Muscle layer of colon (tissue), 2 donors: Measurements from ENCODE around the gene LAMB1.

ENCODE experiments used
- H3K27ac ChIP-seq: one replicate; pipeline ENCODE4 v1.7.0; 2013; ENCODE audit warnings: low read depth, mild to moderate bottlenecking, low read length, moderate library complexity
- H3K27me3 ChIP-seq, 2 donors: one replicate each; pipeline ENCODE4 v1.7.0; 2013; ENCODE audit warnings: low read length in 2 of 2, mild to moderate bottlenecking in 2 of 2; ENCODE audit not compliant: insufficient read depth in 2 of 2, control insufficient read depth in 1 of 2
- H3K36me3 ChIP-seq: one replicate; pipeline ENCODE4 v1.7.0; 2013; ENCODE audit warnings: mild to moderate bottlenecking, low read length; ENCODE audit not compliant: insufficient read depth
- H3K4me1 ChIP-seq: one replicate; pipeline ENCODE4 v1.7.0; 2013; ENCODE audit warnings: mild to moderate bottlenecking, low read length; ENCODE audit not compliant: insufficient read depth
- H3K4me3 ChIP-seq, 2 donors: one replicate each; pipeline ENCODE4 v1.7.0; 2013; ENCODE audit warnings: low read length in 2 of 2, low read depth in 1 of 2, mild to moderate bottlenecking in 1 of 2, moderate library complexity in 1 of 2
- H3K9ac ChIP-seq: one replicate; pipeline ENCODE4 v1.7.0; 2013; ENCODE audit warnings: low read length
- H3K9me3 ChIP-seq: one replicate; pipeline ENCODE4 v1.7.0; 2013; ENCODE audit warnings: mild to moderate bottlenecking, low read length
- donor health status: abdominal sarcoma.
- donor health status: Adenocarcinoma of cecum.

Gene LAMB1

DNA sequence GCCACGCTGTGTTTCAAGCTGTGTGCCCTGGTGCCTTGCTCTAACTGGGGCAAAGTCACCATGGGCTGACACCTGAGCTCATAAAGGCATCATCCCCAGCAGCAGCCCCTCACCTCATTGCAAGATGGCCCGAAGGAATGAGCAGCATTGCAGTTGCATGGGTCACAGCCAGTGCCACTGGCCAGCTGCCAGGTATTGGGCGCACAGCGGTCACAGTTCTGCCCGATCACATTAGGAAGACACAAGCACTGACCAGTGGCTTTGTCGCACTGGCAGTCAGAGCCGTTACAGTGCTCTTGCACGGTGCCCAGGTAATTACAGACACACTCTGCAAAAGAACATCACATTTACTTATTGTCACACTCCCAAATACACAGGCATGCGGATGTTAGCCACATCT is 51.1 kb downstream of the LAMB1 start:
- Histone ChIP-seq H3K4me3 (no peak overlapping the region), H3K27ac (peak overlapping the region; percentile 50), H3K4me1 (peaks cover 38% of the 10 kb centered on the region), H3K27me3 (no peaks in the 10 kb centered on the region), H3K9ac (no peak overlapping the region), H3K36me3 (peaks cover 60% of the 10 kb centered on the region), H3K9me3 (no peaks in the 10 kb centered on the region)

DNA sequence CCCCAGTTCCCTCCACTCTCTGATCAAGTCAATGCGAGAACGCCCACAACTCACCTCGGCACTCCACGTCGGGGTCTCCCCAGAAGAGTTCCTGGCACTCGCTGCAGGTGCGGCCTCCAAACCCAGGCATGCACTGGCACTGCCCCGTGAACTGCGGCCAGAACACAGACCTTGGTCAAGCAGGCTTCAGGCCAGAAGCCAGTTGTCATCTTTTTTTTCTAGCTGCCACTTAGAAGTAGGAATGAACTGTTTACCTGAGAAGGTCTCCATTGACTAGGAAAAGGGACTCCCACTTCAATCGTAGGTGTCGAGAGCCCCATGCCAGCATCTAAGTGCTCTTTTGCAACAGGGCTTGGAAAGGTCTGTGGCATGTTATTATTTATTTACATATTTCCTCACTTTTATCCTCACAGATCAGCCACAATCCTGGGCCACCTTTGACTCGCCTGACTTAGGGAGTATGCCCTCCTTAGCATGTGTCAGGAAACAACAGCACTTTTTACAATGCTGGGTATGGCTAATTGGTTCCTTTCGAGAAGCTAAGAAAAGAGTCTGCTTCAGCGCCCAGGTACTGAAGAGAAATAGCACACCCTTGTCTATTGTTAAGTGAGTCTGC is 51.7 kb downstream of the LAMB1 start:
- Histone ChIP-seq H3K4me1 (peaks cover 39% of the 10 kb centered on the region), H3K36me3 (peaks cover 57% of the 10 kb centered on the region), H3K9ac (no peak overlapping the region), H3K4me3 (no peak overlapping the region), H3K9me3 (no peaks in the 10 kb centered on the region), H3K27ac (peak overlapping the region; percentile 49), H3K27me3 (no peaks in the 10 kb centered on the region)

DNA sequence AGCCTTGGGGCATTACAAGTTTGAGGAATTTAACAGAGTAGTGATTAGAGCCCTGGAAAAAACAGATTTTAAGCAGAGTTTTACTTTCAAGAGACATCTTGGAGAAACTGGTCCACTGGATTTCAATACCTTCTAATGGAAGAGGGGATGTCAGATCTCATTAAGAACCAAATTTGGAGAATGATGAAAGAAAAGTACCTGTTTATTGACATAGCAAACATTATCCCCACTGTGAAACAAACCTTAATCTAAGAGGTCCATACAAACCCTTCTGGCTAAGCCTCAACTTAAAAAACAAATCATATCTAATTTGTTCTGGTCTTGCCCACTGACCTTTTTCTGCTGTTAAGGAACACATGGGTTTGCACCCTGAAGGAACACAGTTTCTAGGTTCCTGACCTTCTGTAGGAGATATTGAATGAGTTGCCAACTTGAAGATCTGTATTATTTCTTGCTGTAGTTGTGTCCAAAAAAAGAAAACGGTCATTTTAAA is 53.5 kb downstream of the LAMB1 start:
- peaks cover 48% of the 10 kb centered on the region for H3K4me1 ChIP-seq
- no peaks in the 10 kb centered on the region for H3K27me3 ChIP-seq
- peaks cover 61% of the 10 kb centered on the region for H3K36me3 ChIP-seq
- H3K4me3 ChIP-seq = no peak overlapping the region
- no peak overlapping the region for H3K27ac ChIP-seq
- H3K9me3 ChIP-seq = no peaks in the 10 kb centered on the region
- no peak overlapping the region for H3K9ac ChIP-seq

DNA sequence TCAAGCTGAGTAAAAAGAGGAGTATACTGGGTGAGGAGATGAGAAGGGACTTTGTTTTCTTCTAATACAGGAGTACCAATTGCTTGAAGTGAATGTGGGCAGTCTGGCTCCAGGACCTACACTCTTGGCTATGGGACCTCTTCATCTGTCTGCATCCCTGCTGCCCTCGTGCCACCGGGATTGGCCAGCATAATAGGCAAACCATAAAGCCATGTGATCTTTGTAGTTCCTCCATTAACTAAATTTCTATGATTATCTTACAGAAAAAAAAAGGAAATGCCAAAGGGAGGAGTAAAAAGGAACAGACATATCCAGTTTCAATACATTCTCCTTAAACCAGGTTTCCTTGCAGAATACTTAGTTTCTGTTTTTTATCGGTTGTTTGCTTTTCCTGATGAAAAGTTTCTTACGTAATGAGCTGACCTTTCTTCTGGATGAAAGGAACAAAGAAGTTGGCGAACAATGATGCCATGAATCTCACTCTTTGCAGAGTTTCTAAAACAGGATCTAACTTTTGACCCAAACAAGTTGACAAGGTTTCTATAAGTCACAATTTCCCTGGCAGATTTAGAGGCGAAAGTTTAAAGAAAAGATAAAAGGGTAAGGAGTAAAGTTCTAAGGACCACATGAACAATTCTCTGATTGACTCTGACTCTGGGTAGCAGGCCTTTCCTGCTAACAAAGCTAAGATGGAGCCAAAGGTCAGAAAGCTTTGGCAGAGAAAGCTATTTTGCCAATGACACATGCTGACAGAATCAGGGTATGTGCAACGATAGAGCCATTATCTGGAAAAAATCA is 54.1 kb downstream of the LAMB1 start:
- H3K9ac ChIP-seq = no peak overlapping the region
- peak overlapping the region; percentile 1 for H3K27ac ChIP-seq
- H3K36me3 ChIP-seq = peaks cover 67% of the 10 kb centered on the region

DNA sequence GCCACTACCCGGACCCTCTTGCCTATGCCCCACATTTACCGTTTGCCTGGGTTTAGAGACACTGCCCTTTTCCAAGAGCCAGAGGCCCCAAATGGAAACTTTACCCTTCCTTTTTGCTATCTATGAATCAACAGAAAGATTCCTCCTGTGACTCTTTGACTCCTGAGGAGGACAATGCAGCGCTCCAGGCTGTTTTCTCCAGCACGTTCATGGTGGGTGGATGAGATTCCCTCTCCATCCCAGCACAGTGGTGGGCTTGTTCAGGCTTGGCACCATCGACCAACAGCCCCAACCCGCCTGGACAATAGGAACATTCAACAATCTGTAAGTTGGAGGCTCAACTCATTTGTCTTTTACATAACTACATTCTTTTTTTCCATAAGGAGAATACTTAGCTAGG is 56.1 kb downstream of the LAMB1 start:
- no peak overlapping the region for H3K9ac ChIP-seq
- no peak overlapping the region for H3K4me3 ChIP-seq
- peaks cover 71% of the 10 kb centered on the region for H3K36me3 ChIP-seq
- no peaks in the 10 kb centered on the region for H3K27me3 ChIP-seq
- peaks cover 29% of the 10 kb centered on the region for H3K4me1 ChIP-seq
- H3K9me3 ChIP-seq = no peaks in the 10 kb centered on the region
- no peak overlapping the region for H3K27ac ChIP-seq

More for the DNA sequence above, 54.1 kb downstream of the LAMB1 start:
- Histone ChIP-seq H3K9me3 (no peaks in the 10 kb centered on the region), H3K27me3 (no peaks in the 10 kb centered on the region), H3K4me1 (peaks cover 47% of the 10 kb centered on the region), H3K4me3 (no peak overlapping the region)

DNA sequence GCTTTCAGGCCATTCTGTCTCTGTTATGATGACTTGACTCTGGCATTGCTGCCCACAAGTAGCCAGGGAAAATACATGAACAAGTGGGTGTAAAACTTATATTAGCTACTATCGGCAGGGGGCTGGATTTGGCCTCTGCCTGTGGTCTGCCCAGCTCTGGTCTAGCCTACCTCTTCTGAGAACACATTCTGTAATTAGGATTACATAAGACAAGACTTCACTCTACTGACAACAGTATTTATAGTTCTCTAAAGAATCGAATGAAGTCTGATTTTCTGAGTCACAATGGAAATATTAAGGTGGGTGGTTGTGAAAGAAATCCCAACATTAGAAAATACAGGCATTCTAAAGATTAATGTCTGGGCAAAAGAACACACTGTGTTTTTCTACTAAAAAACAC is 56.5 kb downstream of the LAMB1 start:
- H3K4me1 ChIP-seq = peaks cover 25% of the 10 kb centered on the region
- H3K27ac ChIP-seq = no peak overlapping the region
- no peaks in the 10 kb centered on the region for H3K9me3 ChIP-seq
- H3K4me3 ChIP-seq = no peak overlapping the region
- H3K27me3 ChIP-seq = no peaks in the 10 kb centered on the region
- H3K9ac ChIP-seq = no peak overlapping the region
- H3K36me3 ChIP-seq = peaks cover 67% of the 10 kb centered on the region

DNA sequence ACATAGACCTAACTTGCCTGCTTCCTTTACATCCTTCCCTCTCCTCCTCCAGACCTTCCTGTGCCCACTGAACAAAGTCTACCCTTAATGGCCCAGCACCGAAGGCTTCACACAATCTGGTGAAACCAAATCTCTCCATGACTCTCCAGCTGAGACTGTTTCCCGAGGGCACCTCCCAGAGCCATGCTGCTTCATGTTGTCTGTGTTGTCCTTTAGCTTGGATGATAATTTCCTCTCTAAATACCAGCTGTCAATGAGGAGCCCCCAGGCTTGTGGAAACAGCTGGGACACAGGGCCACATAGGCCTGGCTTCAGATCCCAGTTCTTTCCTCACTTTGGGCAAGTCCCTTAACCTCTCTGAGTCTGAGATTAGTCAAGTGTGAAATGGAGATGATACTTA is 57.6 kb downstream of the LAMB1 start:
- Histone ChIP-seq H3K9ac (no peak overlapping the region), H3K4me3 (no peak overlapping the region), H3K36me3 (peaks cover 57% of the 10 kb centered on the region), H3K4me1 (peaks cover 29% of the 10 kb centered on the region), H3K9me3 (no peaks in the 10 kb centered on the region), H3K27ac (no peak overlapping the region), H3K27me3 (no peaks in the 10 kb centered on the region)

DNA sequence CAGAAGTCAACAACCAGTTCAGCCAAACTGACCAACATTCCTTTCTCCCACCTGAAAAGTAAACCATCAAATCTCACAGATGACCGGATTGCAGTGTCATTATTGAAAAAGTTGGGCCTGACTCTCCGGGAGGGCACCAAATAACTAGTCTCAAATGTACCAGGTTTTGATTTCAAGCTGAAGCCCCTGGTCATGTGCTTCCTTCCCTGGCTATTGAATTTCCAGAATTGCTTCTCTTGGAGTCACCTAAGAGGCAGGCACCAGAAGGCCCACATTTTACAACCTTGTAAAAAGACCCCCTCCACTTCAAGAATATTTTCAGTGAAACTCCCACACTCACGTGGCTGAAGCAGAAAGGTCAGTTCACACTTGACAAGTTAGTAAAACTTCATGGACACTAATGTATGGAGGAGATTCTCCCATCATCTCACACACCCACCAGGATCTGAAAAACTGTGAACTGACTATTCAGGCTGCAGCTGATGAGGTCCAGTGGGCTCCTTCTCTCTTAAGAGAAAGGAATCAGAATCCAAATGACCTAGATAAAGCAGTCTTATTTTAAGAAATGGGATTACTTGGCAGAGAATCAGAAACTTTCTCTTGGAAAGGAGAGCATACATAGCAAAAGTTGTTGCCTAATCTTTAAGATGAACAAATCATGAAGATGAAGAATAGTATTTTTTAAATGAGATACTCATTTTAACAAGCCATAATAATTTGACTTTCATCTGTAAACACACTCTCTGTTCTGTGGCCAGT is 58.4 kb downstream of the LAMB1 start:
- Histone ChIP-seq H3K4me1 (peaks cover 37% of the 10 kb centered on the region), H3K27ac (no peak overlapping the region), H3K36me3 (peaks cover 58% of the 10 kb centered on the region)

DNA sequence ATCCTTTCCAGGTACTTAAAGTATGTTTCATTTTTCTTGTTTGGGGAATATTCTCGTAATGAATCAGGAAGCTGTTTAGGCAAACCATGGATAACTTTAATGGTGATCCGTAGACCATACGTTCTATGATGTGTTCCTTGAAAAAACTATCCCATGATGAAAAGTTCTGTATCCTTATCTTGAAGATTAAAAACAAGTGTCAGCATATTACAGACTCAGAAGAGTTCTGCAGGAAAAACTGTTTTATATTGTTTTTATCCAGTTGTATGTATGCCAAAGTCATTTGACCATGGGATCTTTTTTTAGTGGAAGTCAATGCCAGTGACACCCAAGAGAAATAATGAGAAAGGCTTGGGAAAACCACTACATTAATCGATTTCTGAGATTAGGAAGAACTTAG is 59.9 kb downstream of the LAMB1 start:
- Histone ChIP-seq H3K9ac (no peak overlapping the region), H3K4me1 (peaks cover 45% of the 10 kb centered on the region), H3K9me3 (no peaks in the 10 kb centered on the region), H3K27ac (no peak overlapping the region), H3K4me3 (no peak overlapping the region), H3K36me3 (peaks cover 46% of the 10 kb centered on the region), H3K27me3 (no peaks in the 10 kb centered on the region)

More for the DNA sequence above, 58.4 kb downstream of the LAMB1 start:
- Histone ChIP-seq H3K9me3 (no peaks in the 10 kb centered on the region), H3K9ac (no peak overlapping the region), H3K4me3 (no peak overlapping the region), H3K27me3 (no peaks in the 10 kb centered on the region)

DNA sequence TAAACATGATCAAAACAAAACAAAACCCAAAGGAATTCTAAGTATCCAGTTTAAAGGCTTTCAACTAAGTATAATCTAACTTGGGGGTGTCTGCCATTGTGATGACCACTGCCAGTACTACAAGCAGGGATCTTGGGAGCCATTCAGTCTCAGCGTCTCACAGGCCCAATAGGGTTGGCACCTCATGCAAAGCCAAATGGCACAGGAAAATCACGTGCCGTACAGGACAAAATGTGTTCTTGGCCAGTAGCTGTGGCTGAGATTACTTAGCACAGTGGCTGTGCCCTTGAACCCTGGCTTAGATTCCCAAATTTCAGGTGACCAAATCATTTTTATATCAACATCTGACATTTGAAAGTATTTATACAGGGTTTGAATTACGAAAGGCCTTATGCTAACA is 62.0 kb downstream of the LAMB1 start:
- no peak overlapping the region for H3K4me3 ChIP-seq
- peak overlapping the region; percentile 19 for H3K27ac ChIP-seq
- H3K9me3 ChIP-seq = no peaks in the 10 kb centered on the region
- peaks cover 42% of the 10 kb centered on the region for H3K36me3 ChIP-seq
- H3K9ac ChIP-seq = no peak overlapping the region
- H3K4me1 ChIP-seq = peaks cover 53% of the 10 kb centered on the region
- no peaks in the 10 kb centered on the region for H3K27me3 ChIP-seq
